Left lung (tissue), 10 donors: Measurements from ENCODE around the gene COL1A2. TPM values are rescaled to one million over a fixed set of nuclear protein-coding genes. Genes with fewer than 3 reads are reported as not detected.

Experiments
- ATAC-seq: fragments of 200-7000 bp; cut with Tn5 transposase; one replicate; pipeline ENCODE4 v1.9.1; 2020; ENCODE audit warnings: moderate library complexity
- DNase-seq, 4 donors: peaks; one replicate each; pipeline ENCODE4 v3.0.0-alpha.2; 2013 to 2020
- H3K27ac ChIP-seq, 2 donors: fragments of 200-600 bp; sonication (generic) in 1 of 2; one replicate each; pipeline versions ENCODE4 v1.5.0 to v1.8.0; 2020 to 2021
- H3K27me3 ChIP-seq, 2 donors: fragments of 200-600 bp; sonication (generic) in 1 of 2; one replicate each; pipeline versions ENCODE4 v1.5.0 to v1.8.0; 2020 to 2021
- H3K36me3 ChIP-seq, 2 donors: fragments of 200-600 bp; sonication (generic) in 1 of 2; one replicate each; pipeline versions ENCODE4 v1.5.0 to v1.8.0; 2020 to 2021
- H3K4me1 ChIP-seq, 2 donors: fragments of 200-600 bp; one replicate each; pipeline ENCODE4 v1.8.0; 2021
- H3K4me3 ChIP-seq, 2 donors: fragments of 200-600 bp; sonication (generic) in 1 of 2; one replicate each; pipeline versions ENCODE4 v1.5.0 to v1.8.0; 2020 to 2021; ENCODE audit warnings: mild to moderate bottlenecking in 1 of 2
- H3K9me3 ChIP-seq, 2 donors: fragments of 200-600 bp; sonication (generic) in 1 of 2; one replicate each; pipeline versions ENCODE4 v1.5.0 to v1.8.0; 2020 to 2021
- intact Hi-C, 2 donors: fragments of 100-400 bp; cut with DNase I; formaldehyde crosslinking; loops; one replicate each; pipeline versions ENCODE4 v1.11.2 to v1.14.2; 2022
- polyA plus RNA-seq, 6 donors: library from polyadenylated mRNA; unstranded; fragments of 120-200 nt; gene quantifications; one replicate each; pipeline ENCODE4 v1.2.1, GENCODE V29; 2013; ENCODE audit not compliant: insufficient read length in 6 of 6
- total RNA-seq, 2 donors: library from RNA; stranded (reverse); fragmentation: NEBNext Ultra II Directional; extraction: Animal tissue kit (Norgen Biotek cat#: 25700); gene quantifications; one replicate each; pipeline ENCODE4 v1.2.1, GENCODE V29; 2021
- TF ChIP-seq, protein P1 (sequence below), 2 donors: fragments of 200-600 bp; sonication (generic) in 1 of 2; IDR thresholded peaks; one replicate each; pipeline versions ENCODE4 v1.5.0 to v1.8.0; 2021; ENCODE audit warnings: antibody characterized with exemption in 2 of 2
- donor health status: DM: no; HTN: yes; CAD: no.
- donor health status: DM: no; HTN: no; CAD: no.

The COL1A2 gene
- total and polyA plus RNA-seq, 8 donors, result 859 to 3,050 (median 1,195) TPM

- TF ChIP-seq, protein P1, sequence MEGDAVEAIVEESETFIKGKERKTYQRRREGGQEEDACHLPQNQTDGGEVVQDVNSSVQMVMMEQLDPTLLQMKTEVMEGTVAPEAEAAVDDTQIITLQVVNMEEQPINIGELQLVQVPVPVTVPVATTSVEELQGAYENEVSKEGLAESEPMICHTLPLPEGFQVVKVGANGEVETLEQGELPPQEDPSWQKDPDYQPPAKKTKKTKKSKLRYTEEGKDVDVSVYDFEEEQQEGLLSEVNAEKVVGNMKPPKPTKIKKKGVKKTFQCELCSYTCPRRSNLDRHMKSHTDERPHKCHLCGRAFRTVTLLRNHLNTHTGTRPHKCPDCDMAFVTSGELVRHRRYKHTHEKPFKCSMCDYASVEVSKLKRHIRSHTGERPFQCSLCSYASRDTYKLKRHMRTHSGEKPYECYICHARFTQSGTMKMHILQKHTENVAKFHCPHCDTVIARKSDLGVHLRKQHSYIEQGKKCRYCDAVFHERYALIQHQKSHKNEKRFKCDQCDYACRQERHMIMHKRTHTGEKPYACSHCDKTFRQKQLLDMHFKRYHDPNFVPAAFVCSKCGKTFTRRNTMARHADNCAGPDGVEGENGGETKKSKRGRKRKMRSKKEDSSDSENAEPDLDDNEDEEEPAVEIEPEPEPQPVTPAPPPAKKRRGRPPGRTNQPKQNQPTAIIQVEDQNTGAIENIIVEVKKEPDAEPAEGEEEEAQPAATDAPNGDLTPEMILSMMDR (IDR thresholded peaks at IDR 0.05), result no peak
- DNase-seq (no peak), ATAC-seq (no peak)
- no peaks in the 10 kb centered on the region for H3K36me3 ChIP-seq
- H3K27ac ChIP-seq, result peak overlapping the region in 1 of 2 donors; percentile 60
- intact Hi-C loops, result loop anchor here in 1 of 2 donors (10.0 kb wide), 1 partner anchor 120 kb away; no protein-coding TSS in a partner anchor
- no peaks in the 10 kb centered on the region for H3K9me3 ChIP-seq
- peaks cover 0 to 7% of the 10 kb centered on the region in 2 donors for H3K4me1 ChIP-seq
- no peaks in the 10 kb centered on the region for H3K27me3 ChIP-seq
- H3K4me3 ChIP-seq, result no peak overlapping the region
Observed at GRCh38 chr7:94414481-94414880, 19.8 kb downstream of the COL1A2 start.

GRCh38 chr7:94414980-94415379 is 20.3 kb downstream of the COL1A2 start:
- intact Hi-C loops, result loop anchor here in 1 of 2 donors (10.0 kb wide), 1 partner anchor 120 kb away; no protein-coding TSS in a partner anchor
- no peaks in the 10 kb centered on the region for H3K9me3 ChIP-seq
- DNase-seq, result no peak
- TF ChIP-seq, protein P1 (IDR thresholded peaks at IDR 0.05), result no peak
- no peaks in the 10 kb centered on the region for H3K27me3 ChIP-seq
- ATAC-seq, result no peak
- H3K4me3 ChIP-seq, result no peak overlapping the region
- H3K4me1 ChIP-seq, result peaks cover 0 to 7% of the 10 kb centered on the region in 2 donors
- H3K27ac ChIP-seq, result peak overlapping the region in 1 of 2 donors; percentile 60
- H3K36me3 ChIP-seq, result peaks cover 0 to under 1% of the 10 kb centered on the region in 2 donors

GRCh38 chr7:94417306-94417705 is 22.6 kb downstream of the COL1A2 start:
- Histone ChIP-seq H3K4me3 (no peak overlapping the region), H3K27ac (peak overlapping the region in 1 of 2 donors; percentile 60), H3K27me3 (no peaks in the 10 kb centered on the region), H3K9me3 (no peaks in the 10 kb centered on the region), H3K4me1 (peaks cover 0 to 7% of the 10 kb centered on the region in 2 donors), H3K36me3 (peaks cover 0 to 5% of the 10 kb centered on the region in 2 donors)
- no peak for DNase-seq
- TF ChIP-seq, protein P1 (IDR thresholded peaks at IDR 0.05), result no peak
- no peak for ATAC-seq
- intact Hi-C loops, result loop anchor here in 1 of 2 donors (10.0 kb wide), 1 partner anchor 123 kb away; no protein-coding TSS in a partner anchor

DNA sequence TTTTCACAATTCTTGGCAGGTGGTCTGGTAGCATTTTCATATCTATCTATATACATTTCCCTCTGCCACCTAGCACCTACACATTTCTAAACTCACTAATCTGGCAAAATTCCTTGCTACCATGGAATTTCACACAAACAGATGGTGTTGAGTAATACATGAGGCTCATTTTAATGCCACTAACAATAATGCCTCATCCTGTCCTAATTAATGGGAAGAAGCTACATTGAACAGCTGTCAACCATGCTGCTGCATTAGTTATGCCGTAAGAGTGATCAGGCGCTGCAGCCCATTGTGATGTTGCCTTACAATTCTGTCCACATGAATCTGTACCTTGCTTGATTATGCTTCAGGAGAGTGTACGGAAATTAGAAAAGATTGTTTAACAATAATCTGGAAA is 23.2 kb downstream of the COL1A2 start:
- TF ChIP-seq, protein P1 (IDR thresholded peaks at IDR 0.05), result no peak
- intact Hi-C loops, result loop anchor here in 1 of 2 donors (10.0 kb wide), 1 partner anchor 123 kb away; no protein-coding TSS in a partner anchor
- DNase-seq (no peak), ATAC-seq (no peak)
- Histone ChIP-seq H3K27me3 (no peaks in the 10 kb centered on the region), H3K9me3 (no peaks in the 10 kb centered on the region), H3K4me1 (peaks cover 0 to 7% of the 10 kb centered on the region in 2 donors), H3K4me3 (no peak overlapping the region), H3K36me3 (peaks cover 0 to 11% of the 10 kb centered on the region in 2 donors), H3K27ac (peak overlapping the region in 1 of 2 donors; percentile 60)

DNA sequence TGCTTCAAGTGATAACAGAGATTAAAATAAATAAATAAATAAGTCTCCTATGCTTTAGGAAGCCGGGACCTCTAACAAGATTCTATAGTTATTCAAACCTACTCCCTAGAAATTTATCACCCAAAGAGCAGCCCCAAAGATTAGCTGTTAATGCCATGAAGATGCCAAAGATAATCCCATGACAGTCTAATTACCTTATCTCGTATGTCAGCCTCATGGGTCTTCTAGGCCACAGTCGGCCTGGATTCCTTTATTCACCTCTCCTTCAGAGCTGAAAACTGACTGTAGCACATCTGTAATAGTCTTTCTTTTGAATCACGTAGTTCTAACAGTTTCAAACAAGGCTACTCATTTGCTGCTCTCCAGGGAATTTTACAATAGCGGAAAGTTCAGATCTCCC is 24.2 kb downstream of the COL1A2 start:
- peaks cover 0 to 7% of the 10 kb centered on the region in 2 donors for H3K4me1 ChIP-seq
- no peak overlapping the region for H3K4me3 ChIP-seq
- no peaks in the 10 kb centered on the region for H3K27me3 ChIP-seq
- peaks cover 0 to 11% of the 10 kb centered on the region in 2 donors for H3K36me3 ChIP-seq
- no peaks in the 10 kb centered on the region for H3K9me3 ChIP-seq
- DNase-seq, result no peak
- no peak for ATAC-seq
- TF ChIP-seq, protein P1 (IDR thresholded peaks at IDR 0.05), result no peak
- H3K27ac ChIP-seq, result peak overlapping the region in 1 of 2 donors; percentile 44
- intact Hi-C loops, result loop anchor here in 1 of 2 donors (10.0 kb wide), 1 partner anchor 124 kb away; no protein-coding TSS in a partner anchor
